ENCODE data around the gene DLGAP1.

Gene DLGAP1

DNA sequence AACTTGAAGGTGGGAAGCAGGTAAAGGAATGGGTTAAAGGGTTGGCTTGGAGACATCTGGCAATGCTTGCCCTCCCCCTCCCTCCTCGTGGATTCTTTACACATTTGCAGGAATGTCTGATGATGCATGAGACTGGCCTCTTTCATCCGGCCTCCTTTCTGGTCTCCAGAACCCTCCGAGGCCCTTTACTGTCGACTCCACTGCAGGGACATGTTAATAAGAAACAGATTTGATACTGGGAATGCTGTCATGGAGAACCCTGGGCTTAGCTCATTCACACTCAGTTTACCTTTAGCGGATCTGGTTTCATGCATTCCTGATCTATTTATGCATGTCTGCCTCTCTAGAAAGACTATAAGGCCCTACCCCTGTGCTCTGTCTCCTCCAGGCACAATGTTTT, 766.4 kb downstream of the DLGAP1 start:
- no peak for DNase-seq (ENCODE audit: low read depth)

DNA sequence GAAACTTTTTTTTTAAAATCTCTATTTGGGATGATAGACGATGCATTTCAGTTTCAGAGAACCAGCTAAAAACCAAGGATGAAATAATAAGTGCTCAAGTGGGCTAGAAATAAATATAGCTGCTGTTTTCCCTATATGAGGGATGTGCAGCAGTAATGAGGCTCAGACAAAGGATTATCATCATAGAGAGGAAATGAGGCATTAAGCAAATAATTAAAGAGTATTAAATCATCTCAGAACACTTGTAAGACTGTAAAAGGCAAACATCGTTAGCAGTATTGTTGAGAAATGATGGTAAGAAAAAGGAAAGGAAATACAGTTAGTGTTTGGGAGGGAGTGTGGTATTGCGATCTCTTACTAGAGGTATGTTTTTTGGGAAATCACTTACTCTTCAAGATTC, 771.6 kb downstream of the DLGAP1 start:
- no peak for DNase-seq (ENCODE audit: low read depth)

DNA sequence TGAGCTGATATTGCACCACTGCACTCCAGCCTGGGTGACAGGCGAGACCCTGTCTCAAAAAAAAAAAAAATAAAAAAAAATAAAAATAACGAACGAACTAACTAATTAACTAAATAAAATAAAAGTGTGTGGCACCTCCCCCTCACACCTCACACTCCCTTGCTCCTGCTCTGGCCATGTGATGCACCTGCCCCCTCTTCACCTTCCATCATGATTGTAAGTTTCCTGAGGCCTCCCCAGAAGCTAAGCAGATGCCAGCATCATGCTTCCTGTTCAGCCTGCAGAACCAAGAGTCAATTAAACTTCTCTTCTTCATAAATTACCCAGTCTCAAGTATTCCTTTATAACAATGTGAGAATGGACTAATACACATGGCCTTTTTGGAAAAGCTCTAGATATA, 773.0 kb downstream of the DLGAP1 start:
- no peak for DNase-seq (ENCODE audit: low read depth)

DNA sequence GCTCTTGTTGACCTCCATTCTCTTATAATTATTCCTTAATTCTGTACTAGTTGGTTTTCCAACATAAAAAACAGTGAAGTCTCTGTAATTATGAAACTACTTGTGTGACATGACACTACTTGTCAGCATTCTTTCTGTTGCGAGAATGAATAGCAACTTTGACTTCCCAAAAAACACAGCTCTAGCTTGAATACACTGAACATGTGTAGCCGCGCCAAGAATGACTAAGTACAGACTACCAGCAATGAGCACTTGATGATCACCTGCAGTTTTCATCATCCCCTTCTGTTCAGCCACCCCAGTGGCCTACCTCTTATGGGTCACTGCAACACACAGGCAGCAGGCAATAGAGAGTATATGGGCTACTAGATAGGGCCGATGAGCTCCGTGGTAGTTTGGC, 775.9 kb downstream of the DLGAP1 start:
- no peak for DNase-seq (ENCODE audit: low read depth)

DNA sequence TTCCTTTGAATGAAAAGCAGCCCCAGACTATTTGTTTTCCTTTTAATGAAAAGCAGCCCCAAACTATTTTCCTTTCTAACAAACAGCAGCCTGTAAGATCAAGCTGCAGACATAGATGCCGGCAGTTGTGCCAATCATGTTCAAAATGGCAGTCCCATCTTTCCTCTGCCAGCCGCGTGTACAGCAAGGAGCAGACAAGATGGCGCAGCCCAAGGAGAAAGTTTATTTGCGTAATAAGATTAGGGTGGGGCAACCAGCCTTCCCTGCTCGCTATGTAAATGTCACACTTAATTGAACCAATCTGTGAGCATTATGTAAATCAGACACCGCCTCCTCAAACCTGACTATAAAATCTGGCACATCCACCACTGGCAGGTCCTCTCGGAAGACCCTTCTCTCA, 779.1 kb downstream of the DLGAP1 start:
- no peak for DNase-seq (ENCODE audit: low read depth)

DNA sequence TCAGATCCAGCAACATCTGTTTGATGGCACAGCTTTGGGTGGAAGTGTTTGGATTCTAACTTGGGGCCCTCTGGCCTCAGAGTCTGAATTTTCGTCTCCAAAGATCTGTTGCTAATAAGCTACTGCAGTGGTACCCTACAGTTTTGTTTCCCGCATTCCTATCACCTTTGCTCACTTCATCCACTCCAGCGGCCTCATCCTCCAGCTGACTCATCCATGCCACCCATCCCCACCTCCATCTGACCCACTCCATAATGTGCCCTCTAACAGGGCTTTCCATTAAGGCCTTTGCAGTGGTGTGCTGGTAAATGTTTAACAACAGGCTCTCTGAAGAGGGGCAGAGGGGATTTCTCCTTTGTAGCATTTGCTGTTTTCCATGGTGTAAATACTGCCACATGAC, 779.7 kb downstream of the DLGAP1 start:
- DNase-seq (ENCODE audit: low read depth): no peak

DNA sequence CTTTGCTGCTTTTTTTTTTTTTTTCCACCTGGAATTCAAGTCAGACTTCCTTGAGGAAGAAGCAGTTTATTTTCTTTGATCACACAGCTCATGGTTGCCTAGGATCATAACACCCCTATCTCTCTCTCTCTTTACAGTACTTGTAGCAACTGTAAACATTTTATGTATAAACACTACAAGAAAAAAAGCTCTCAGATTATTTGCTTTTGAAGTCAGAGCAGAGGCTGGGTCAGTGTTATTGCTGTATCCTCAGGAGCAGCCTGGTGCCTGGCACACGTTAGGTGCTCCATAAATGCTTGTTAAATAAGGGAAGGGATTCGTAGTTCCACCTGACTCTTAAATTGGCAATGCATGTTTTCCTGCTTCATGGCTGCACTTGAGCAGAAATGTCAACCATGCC, 783.9 kb downstream of the DLGAP1 start:
- no peak for DNase-seq (ENCODE audit: low read depth)

DNA sequence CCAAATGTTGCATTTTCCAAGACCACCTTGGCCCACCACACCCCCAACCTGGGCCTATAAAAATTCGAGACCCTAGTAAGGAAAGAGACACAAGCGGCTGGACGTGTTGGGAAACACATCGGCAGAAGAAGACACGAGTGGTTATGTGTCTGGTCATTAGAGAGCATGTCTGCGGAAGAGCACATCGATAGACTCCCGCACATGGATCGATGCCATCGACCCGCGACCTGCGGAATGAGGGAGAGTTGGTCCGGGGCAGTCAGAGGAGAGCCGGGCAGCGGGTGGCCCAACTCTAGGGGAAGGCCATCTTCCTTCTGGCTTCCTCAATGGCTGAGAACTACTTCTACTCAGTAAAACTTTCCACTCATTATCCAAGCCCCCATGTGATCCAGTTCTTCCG, 785.7 kb downstream of the DLGAP1 start:
- DNase-seq (ENCODE audit: low read depth): no peak

DNA sequence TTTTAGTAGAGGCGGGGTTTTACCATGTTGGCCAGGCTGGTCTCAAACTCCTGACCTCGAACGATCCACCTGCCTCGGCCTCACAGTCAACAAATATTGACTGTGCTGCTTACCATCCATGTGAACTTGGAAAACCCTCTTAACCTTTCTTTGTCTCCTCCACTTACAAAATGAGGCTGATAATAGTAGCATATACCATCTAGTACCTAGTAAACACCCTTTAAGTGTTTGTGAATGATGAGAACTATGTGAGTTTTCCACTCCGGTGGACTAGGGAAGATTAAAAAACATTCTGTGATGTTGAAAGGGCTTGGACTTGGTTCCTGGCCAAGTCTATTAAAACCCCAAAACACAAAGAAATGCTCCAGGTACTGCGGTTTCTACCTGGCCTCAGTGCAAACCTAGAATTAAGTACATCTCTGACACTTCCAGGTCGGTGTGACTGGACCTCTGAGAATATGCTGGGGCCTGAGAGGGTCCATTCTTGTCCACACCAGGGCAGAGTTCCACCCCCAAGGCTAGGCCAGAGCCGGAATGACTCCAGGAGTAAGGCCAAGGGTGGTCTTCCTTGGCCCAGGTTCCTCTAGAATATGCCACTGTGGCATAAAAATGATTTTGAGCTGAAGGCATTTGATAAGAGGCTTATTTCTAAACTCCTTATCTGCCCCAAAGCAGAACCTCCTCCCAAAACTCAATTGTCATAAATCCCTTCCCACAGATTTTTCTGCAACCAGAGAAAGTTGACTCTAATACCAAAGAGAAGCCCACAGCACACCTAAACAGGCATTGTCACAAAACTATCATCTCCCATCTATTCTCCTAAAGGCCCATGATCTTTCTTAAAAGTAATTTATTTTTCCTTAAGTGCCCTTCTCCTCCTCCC, 787.6 kb downstream of the DLGAP1 start:
- no peak for DNase-seq (ENCODE audit: low read depth)

DNA sequence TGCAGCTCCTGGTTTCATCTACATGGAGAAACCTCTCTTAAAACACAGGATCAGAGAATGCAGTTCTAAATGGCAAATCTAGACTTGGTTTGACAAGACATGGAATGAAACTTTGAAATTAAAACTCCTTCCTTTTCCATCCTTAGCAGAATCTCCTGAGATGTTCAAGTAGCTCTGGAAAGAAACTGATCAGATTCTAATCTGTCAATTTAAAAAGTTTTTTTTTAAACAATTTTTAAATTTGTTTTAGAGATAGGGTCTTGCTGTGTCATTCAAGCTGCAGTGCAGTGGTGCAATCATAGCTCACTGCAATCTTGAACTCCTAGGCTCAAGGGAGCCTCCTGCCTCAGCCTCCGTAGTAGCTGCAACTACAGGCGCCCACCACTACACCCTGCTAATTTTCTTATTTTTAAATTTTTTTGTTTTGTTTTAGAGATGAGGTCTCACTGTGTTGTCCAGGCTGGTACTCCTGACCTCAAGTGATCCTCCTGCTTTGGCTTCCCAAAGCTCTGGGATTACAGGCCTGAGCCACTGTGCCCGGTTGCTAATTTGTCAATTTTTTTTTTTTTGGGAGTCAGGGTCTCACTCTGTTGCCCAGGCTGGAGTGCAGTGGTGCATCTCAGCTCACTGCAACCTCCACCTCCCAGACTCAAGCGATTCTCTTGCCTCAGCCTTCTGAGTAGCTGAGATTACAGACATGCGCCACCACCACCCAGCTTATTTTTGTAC, 788.4 kb downstream of the DLGAP1 start:
- no peak for DNase-seq (ENCODE audit: low read depth)

DNA sequence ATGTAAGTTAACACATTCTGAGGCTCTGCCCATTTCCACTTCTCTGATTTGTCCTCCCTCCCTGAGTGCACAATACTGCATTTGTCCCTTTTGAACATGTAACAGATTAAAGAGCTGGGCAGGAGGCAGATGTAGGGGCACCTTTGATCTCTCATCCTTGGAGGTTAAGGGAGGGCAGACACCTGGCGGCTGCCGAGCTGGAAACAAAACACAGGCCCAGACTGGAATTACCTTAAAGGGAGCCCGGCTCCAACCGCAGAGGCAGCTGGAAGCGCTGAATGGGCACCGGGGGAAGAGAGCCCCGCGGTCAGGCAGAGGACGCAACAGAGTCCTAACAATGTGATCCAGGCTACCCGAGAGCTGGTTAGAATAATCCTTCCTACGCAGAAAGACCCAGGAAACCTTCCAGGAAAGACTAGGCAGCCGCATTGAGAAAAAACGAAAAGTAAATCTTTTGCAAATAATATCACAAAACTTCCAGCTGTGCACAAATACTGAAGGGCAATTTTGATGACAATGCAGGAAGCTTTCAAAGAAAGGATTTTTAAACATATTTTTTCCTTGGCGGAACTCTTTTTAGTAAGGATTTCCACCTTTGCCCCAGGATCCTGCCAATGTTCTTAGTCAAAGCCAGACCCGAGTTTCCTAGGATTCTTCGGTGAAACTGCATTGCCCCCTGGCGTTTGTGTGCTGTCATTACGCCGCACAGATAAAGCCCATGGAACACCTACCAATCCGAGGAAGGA, 789.2 kb downstream of the DLGAP1 start:
- DNase-seq (ENCODE audit: low read depth): peak; percentile 22

DNA sequence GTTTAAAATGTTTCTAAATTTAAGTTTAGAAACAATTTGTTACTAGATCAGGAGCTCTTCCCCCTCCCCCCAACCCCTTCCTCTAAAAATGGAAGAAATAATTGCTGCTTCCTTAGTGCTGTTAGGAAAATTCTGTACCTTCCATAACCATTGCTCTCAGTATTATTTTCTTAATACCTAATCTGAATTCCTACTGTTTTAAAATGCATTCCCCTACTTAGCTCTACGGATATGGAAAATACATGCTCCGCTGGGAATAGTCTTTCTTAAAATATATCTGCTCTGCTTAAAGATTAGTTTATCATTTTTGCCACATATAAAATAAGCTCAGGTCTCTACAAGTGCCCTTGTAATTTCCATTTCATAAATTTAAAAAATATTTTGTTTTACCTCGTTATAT, 789.9 kb downstream of the DLGAP1 start:
- DNase-seq (ENCODE audit: low read depth): no peak

DNA sequence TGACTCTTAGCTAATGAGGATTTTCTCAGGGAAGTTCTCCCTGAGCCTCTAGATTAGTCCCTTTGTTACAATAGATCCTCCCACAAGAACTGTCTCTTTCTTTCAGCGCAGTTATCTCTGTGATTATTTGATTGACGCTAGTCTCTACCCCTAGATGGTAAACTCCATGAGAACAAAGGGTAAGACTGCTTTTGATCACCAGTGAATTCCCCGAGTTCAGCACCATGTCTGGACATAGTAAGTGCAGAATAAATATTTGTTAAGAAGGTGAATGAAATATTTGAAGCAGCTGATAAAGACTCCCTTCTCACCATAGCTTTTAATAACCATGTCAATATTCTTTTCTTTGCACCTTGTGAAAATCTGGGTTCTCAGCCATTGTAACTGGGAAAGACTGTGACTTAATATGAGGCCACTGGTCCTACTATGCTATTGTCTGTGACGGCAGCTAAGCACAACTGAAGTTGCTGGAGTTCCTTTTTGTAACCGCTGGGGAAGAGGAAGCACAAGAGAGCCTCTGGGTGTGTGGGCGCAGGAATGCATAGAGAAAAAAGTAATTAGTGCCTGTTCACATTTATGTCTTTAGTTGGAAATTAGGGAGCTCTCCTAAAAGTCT, 790.4 kb downstream of the DLGAP1 start:
- no peak for DNase-seq (ENCODE audit: low read depth)

DNA sequence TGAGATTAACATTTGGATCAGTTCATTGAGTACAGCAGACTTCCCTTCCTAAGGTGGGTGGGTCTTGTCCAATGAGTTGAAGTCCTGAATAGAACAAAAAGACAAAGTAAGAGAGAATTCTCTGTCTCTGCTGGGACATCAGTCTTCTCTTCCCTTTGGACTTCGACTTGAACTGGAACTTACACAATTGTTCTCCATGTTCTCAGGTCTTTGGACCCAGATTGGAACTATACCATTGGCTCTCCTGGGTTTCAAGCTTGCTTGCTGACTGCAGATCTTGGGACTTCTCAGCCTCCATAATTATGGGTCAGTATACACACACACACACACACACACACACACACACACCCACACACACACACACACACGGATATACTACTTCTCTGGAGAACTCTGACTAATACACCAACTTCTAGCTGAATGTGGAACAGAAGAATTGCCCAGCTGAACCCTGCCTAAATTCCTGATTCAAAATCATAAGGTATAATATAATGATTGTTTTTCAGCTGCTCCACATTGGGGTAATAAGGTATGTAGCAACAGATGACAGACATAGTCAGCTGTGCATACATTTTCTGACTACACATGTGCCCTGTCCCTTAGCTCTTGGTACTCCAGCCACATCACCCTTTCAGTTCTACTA, 791.1 kb downstream of the DLGAP1 start:
- no peak for DNase-seq (ENCODE audit: low read depth)

DNA sequence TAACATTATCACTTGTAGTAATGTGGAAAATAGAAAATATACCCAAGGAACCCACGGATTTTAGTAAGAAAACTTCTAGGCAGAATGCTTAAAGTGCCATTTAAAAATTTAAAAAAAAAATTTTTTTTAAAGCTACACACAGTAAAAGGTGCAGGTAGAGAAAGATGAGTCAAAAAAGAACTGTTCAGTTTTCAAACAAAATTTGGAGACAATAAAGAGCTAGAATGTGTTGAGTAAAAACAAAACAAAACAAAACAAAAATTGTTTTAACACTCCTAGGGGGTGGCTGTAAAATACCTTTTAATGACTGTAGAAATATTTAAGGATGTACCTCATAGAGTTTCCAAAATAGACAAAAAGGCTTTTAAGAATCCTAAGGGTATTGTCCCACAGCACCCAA, 793.1 kb downstream of the DLGAP1 start:
- no peak for DNase-seq (ENCODE audit: low read depth)

DNA sequence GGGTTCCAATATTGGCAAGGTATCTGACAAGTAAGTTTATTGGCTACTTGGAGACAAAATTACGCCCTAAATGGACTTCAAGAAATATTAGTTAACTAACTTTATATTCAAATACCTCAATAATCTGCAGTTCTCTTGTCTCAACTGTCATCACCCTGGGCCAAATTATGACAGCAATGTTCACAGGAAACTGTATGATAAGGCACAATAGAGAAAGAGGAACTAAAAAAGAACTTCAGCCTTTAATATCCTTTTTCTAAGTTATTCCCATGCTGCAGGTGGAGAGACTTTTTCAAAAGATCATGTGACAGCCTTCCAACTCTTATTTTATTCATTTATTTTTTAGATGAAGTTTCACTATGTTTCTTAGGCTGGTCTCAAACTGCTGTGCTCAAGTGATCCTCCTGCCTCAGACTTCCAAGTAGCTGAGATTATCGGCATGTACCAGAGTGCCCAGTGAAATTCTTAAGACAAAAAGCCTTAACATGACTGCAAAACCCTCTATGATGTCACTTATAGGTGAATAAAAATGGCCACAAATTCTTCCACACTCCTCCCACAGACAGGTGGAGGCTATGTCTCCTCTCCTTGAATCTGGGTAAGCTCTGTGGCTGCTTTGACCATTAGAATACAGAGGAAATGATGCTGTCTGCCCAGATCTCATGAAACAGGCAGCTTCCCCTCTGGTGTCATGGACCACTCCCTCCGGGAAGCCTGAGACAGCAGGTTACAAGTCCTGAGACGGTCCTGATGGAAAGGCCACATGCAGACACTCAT, 794.2 kb downstream of the DLGAP1 start:
- no peak for DNase-seq (ENCODE audit: low read depth)

DNA sequence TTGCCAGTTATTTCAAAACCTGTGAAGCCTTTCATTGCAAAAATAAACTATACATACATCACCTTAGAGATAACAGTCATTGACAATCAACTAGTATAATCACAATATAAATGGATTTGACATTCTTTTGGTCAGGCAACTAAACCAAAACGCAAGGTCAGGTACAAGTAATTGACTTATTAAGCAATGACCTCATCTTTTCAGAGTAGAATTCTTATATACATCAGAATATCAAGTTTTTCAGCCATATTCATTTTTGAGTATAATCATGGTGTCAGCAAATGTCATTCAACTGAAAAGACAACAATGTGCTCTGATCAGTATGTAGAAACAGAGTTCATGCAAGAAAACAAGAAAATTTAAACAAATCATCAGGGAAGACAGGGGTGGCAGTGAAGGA, 796.6 kb downstream of the DLGAP1 start:
- DNase-seq (ENCODE audit: low read depth): no peak

DNA sequence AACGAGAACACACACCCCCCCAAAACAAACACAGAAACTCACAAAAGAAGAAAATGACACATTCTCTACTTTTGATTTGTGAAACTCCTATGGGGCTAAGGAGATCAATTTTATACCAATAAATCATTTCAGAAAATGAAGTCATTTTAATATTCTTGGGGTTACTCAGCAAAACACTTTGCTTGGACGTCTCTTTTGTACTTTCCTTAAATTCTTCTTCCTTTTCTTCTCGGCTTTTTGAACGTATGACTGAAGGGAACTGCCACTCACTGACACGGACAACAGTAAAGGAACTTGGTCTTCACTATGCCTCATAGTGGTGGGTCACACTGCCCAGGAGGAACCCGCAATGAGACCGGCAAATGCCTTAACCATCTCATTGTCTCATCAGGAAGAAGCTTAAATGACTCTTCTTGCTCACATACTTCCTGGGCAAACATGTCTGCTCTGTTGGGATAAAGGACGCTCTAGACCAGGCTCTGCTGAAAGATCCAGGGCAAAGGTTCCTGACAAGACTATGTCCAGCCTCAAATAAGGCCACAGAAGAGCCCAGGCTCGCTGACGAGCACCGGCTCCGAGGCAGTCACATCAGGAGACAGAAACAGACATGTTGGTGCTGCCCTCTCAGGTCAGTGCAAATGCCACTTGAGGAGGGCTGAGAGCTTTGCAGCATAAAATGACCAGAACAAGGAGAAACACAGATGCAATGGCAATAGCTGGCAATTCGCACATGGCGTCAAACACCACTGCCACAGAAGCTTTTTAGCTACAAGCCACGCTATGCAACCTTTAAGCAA, 799.7 kb downstream of the DLGAP1 start:
- DNase-seq (ENCODE audit: low read depth): no peak

DNA sequence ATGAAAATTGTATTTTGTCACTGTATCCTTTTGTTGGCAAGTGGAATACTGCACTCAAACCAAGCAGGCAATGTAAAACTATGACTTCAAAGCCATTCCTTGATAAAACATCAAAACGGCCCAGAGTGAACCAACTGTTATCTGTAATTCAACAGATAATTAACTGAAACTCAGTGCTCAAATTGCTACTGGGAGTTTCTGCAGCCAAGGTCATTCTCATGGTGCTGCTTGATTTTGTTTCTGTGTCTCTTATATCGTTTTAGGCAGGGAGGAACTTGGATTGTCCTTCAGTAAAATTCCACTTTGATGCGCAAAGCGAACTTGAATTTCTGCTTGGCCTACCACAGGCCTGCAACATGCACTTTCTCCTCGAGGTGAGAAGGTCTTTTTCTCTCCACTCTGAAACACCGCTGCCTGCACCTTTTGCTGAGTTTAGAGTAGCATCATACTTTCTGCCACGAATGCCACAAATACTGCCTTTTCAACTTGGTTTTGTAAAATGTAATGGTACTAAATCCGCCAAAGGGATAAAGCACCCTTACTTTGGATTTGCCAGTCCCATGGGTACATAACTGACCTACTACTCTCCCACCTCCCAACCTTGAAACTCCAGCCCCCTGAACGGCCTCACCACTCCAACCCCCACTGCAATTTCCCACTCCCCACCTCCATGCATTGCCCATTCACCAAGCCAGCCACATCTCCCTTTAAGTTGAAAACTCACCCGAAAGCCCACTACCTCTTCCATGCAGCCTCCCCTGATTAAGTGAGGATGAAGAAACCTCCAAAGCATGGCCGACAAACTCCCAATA, 800.5 kb downstream of the DLGAP1 start:
- DNase-seq (ENCODE audit: low read depth): no peak

Measured in T-helper 22 cell (primary cell).